GM08714 (cell line): ENCODE data around the gene BLCAP.
"Not testable (repeated sequence)": the region's sequence is repeated elsewhere in the genome, so short reads cannot be mapped to it uniquely, and the experiment has no call there.

Experiments
- H3K4me3 ChIP-seq: fragments of 200-500 bp; sonication (Bioruptor generic); 2 replicates; pipeline ENCODE4 v1.5.1; 2014; ENCODE audit warnings: mild to moderate bottlenecking, low read length, inconsistent platforms
- ZNF274 ChIP-seq: IDR thresholded peaks from 2 replicates; pipeline ENCODE4 v1.6.1; 2012; ENCODE audit warnings: mild to moderate bottlenecking, low read depth, low read length

Gene BLCAP

DNA sequence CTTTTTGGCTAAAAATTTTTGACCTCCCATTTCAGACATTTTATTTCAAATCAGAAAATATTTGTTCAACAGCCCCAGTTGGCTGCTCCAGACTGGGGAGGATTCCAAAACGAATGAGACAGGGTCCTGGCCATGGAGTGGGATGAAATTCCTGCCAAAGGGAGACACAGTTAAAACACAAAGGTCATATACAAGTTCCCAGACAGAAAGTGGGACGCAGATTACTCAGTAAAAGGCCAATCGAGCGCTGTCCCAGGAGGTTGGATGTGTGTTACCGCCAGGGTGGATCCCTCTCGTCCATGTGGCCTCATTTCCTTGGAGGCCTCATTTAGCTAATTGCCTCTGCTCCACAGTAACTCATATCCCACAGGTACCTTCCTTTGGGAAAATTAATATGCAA is 48.4 kb downstream of the BLCAP start:
- no peak for TF ChIP-seq ZNF274
- no peak overlapping the region for H3K4me3 ChIP-seq

DNA sequence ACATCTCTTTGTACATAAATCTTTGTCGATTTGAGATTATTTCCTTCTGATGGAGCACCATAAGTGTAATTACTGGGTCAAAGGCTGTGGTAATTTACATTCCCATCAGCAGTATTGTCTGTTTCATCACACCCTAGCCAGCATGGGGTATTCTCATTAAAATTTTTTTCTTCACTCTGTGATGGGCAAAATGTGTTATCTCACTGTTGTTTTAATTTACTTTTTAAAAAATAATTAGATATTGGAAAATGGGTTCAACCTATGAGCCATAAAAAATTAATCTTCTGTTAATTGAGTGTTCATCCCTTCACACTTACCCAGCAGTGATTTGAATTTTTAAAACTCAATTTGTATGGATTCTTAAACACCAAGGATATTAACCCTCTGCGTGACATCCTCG is 50.6 kb downstream of the BLCAP start:
- no peak overlapping the region for H3K4me3 ChIP-seq
- no peak for TF ChIP-seq ZNF274

DNA sequence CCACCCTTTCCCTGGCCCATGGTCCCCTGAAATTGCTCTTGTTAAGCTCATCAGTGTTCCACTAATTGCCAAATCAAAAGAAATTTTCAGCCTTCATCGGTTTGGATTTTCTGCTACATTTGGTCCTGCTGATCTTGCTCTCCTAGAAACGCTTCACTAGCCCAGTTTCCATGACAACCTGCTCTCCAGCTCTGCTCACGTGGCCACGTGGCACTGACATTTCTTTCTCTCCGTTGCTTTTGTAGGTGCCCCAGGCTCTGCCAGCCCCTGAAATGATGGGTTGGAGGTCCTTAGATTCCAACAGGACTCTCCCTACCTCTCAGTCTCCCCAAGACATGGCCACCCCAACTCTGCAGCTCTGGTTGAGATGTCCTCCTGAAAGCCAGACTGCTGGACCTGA is 52.4 kb downstream of the BLCAP start:
- no peak for TF ChIP-seq ZNF274
- no peak overlapping the region for H3K4me3 ChIP-seq

DNA sequence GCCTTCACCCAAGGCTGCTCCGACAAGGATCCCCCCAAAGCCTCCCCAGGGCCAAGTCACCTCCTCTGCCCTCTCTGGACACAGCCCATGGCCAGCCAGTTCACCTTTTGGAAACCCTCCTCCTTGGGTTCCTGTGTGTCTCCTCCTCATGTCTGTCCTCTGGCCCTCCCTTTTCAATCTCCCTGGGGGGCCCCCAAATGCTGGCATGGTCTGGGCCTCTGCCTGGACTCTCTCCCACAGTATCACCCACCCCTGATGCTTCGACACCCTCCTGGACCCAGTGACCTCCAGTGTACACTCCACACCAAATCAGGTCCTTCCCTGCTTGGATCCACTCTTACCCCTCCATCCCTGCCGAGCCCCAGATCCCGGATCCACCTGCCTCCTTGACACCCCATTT is 53.3 kb downstream of the BLCAP start:
- no peak for TF ChIP-seq ZNF274
- no peak overlapping the region for H3K4me3 ChIP-seq

DNA sequence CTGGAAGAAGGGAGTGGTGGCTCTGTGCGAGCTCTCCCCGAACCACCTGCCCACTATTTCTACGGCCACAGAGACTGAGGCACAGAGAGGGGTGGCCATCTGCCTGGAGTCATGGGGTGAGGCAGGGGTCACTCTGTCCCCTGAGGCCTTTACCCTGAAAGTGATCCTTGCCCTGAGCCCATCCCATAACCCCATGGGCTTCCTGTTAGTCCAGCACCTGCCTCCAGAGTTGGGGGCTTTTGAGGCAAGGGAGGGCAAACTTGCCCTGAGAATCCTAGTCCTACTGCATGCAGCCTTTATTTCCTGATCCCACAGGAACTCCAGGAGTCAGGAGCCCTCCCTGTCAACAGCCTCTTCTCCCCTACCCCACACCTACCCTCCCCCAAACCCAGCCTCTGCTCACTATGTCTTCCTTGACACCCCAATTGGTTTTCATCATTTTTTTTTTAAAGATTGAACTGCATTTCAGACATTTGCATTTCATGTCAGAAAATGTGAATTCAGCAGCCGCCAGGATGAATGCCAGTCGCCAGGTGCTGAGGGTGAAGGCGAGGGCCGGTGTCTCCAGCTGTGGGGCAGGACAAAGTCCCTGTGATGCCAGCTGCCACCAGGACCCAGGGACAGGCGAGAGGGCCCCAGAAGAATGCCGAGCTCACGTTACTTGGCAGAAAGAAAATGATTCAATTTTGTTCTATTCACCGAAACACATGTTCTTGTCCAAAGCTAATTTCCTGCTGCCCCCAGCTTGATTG is 54.3 kb downstream of the BLCAP start:
- TF ChIP-seq ZNF274 = no peak
- no peak overlapping the region for H3K4me3 ChIP-seq

DNA sequence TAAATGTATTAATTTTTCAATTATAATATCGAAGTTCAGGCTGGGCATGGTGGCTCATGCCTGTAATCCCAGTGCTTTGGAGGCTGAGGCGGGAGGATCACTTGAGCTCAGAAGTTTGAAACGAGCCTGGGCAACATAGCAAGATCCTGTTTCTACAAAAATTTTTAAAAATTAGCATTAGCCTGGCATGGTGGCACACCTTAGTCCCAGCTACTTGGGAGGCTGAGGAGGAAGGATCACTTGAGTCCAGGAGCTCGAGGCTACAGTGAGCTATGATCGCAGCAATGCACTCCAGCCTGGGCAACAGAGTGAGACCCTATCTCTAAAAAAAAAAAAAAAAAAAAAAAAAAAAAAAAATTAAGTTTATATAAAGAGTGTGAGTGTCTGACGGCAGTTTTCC is 55.2 kb downstream of the BLCAP start:
- not testable (repeated sequence) for H3K4me3 ChIP-seq

DNA sequence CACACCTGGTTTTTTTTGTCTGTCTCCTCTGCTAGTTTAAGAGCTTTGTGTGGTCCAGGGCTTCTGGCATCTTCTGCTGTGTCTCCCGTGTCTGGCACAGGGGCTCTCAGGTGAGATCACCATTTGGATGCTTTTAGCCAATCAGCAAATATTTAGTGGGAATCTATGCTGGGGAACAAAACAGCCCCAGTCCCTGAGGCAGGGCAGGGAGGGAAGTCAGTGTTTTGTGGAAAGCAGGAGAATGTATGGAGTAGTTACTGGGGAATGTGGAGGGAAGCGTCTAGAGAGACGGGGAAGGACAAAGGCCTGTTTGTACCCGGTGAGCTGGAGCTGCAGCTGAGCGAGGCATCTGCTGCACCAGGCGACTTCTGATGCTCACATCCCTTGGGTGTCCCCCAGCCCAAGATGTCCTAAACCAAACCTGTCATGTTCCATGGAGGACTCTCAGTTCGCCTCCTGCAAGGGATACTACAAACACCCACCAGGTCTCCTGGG is 55.9 kb downstream of the BLCAP start:
- TF ChIP-seq ZNF274 = no peak
- H3K4me3 ChIP-seq = no peak overlapping the region

DNA sequence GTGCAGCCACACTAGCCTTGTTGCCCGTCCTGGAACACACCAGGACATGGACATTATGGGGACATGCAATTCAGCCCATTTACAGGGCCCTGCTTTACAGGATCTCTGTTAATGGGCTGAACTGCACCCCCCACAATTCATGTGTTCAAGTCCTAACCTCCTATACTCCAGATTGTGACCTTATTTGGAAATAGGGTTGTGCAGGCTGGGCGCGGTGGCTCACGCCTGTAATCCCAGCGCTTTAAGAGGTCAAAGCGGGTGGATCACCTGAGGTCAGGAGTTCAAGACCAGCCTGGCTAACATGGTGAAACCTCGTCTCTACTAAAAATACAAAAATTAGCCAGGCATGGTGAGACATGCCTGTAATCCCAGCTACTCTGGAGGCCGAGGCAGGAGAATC is 57.5 kb downstream of the BLCAP start:
- H3K4me3 ChIP-seq = not testable (repeated sequence)

DNA sequence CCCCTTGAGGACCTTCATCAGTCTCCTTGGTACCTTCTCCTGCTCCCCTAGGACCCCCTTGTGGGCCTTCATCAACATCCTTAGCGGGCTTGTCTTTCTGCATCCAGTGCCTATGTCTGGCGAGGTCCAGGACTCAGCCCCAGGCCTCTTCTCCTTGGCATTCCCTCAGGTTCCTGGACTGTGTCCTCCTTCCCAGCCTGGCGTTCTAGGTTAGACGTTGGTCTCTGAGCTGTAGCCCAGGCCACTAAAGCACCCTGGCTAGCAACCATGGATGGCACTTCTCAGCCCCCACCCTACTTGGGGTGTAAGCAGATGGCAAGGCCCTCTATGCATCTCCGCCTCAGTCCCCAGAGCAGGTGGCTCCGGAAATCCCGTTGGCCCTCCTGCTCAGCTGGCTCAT is 58.1 kb downstream of the BLCAP start:
- H3K4me3 ChIP-seq = no peak overlapping the region

DNA sequence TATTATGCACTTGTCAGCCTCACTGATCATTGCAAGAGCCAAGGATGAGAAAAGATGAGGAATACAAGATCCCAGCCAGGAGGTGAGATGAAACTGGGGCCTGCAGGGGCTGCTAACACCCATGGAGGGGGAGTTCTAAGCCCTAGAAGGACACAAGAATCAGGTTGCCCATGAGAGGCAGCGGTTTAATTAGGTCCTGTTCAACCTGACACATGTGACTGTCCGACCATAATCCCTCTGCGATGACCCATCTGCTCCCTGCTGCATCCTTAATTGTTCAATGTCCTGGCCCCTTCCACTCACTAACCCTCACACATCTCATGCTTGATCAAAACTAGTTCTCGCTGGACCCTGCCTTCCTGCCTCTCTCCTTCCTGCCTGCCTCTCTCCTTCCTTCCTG is 58.8 kb downstream of the BLCAP start:
- no peak overlapping the region for H3K4me3 ChIP-seq
- no peak for TF ChIP-seq ZNF274

More for the DNA sequence above, 58.1 kb downstream of the BLCAP start:
- no peak for TF ChIP-seq ZNF274
